Osteocyte (in vitro differentiated cells): ENCODE measurements around the gene RIOK1. TPM values are rescaled to one million over a fixed set of nuclear protein-coding genes. Genes with fewer than 3 reads are reported as not detected.

Source experiments
- DNase-seq: peaks from one replicate; pipeline ENCODE4 v3.0.0; 2021; ENCODE audit warnings: mixed read lengths; ENCODE audit not compliant: unreplicated experiment; ENCODE audit errors: extremely low spot score
- H3K27ac Mint-ChIP-seq: one replicate; pipeline ENCODE4 v1.8.0; 2021; ENCODE audit warnings: mild to moderate bottlenecking, mixed read lengths; ENCODE audit not compliant: unreplicated experiment
- H3K27me3 Mint-ChIP-seq: one replicate; pipeline ENCODE4 v1.8.0; 2021; ENCODE audit warnings: mixed read lengths; ENCODE audit not compliant: unreplicated experiment
- H3K36me3 Mint-ChIP-seq: one replicate; pipeline ENCODE4 v1.8.0; 2021; ENCODE audit warnings: mixed read lengths; ENCODE audit not compliant: unreplicated experiment
- H3K4me1 Mint-ChIP-seq: one replicate; pipeline ENCODE4 v1.8.0; 2021; ENCODE audit warnings: mixed read lengths; ENCODE audit not compliant: unreplicated experiment
- H3K4me3 Mint-ChIP-seq: one replicate; pipeline ENCODE4 v1.8.0; 2021; ENCODE audit warnings: mild to moderate bottlenecking, moderate library complexity, mixed read lengths; ENCODE audit not compliant: unreplicated experiment
- H3K9me3 Mint-ChIP-seq: one replicate; pipeline ENCODE4 v1.8.0; 2021; ENCODE audit warnings: mixed read lengths; ENCODE audit not compliant: unreplicated experiment
- total RNA-seq: library from RNA; stranded (reverse); gene quantifications from 2 replicates; pipeline ENCODE4 v1.2.1, GENCODE V29; 2021
- TF ChIP-seq, protein P1 (sequence below): fragments of 200-600 bp; sonication (generic); IDR thresholded peaks from 2 replicates; pipeline ENCODE4 v1.5.0; 2021; ENCODE audit warnings: antibody characterized with exemption, mild to moderate bottlenecking, moderate library complexity

RIOK1 gene
- total RNA-seq, 1 donor from 2014 or later = 22.5 TPM

DNA sequence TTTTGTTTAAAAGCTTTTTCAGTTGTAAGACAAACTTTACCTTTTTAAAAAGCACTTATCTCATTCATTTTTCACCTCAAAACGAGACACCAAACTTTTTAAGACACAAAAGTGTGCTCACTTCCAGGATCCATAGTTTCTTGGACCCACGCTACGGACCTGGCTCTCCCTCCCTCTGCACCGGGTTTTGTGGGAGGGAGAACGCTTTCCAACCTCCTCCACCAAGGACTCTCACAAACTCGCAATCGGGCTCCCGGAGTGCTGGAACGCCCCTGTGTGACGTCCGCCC lies 502 bp upstream of the RIOK1 start:
- TF ChIP-seq, protein P1, sequence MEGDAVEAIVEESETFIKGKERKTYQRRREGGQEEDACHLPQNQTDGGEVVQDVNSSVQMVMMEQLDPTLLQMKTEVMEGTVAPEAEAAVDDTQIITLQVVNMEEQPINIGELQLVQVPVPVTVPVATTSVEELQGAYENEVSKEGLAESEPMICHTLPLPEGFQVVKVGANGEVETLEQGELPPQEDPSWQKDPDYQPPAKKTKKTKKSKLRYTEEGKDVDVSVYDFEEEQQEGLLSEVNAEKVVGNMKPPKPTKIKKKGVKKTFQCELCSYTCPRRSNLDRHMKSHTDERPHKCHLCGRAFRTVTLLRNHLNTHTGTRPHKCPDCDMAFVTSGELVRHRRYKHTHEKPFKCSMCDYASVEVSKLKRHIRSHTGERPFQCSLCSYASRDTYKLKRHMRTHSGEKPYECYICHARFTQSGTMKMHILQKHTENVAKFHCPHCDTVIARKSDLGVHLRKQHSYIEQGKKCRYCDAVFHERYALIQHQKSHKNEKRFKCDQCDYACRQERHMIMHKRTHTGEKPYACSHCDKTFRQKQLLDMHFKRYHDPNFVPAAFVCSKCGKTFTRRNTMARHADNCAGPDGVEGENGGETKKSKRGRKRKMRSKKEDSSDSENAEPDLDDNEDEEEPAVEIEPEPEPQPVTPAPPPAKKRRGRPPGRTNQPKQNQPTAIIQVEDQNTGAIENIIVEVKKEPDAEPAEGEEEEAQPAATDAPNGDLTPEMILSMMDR = no peak
- no peak for DNase-seq
- H3K4me3 Mint-ChIP-seq = peak overlapping the region; percentile 91
- H3K27ac Mint-ChIP-seq = peak overlapping the region; percentile 95
- H3K36me3 Mint-ChIP-seq = peaks cover 5% of the 10 kb centered on the region
- no peaks in the 10 kb centered on the region for H3K9me3 Mint-ChIP-seq
- no peaks in the 10 kb centered on the region for H3K27me3 Mint-ChIP-seq
- H3K4me1 Mint-ChIP-seq = peaks cover 39% of the 10 kb centered on the region

DNA sequence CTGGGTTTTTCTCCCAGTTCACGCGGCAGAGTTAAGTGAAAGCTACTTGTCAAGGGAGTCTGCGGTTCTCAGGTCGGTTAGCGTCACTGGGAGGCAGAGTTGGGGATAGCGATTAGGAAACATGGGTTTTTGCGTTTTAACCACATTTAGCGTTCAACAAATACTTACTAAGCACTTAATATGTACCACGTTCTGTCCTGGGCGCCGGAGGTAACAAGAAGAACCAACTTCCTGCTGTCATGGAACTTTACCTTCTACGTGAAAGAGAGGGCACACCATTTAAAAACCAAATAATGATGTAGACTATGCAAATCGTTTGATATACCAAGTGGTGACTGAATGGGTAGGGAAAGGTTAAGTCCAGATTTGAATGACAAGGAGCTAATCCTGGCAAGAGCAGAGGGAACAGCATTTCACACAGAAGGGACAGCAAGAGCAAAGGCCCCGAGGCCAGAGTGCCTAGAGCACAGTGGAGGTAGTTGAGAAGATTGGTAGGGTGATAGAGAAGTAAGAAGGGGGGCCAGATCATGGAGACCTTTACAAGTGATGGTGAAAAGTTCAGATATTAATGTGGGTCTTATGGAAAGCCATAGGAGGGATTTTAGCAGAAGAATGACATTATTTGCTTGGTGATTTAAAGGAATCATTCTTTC lies 744 bp downstream of the RIOK1 start:
- Mint-ChIP-seq H3K27ac (peak overlapping the region; percentile 95), H3K36me3 (peaks cover 12% of the 10 kb centered on the region), H3K4me3 (peak overlapping the region; percentile 91), H3K27me3 (no peaks in the 10 kb centered on the region), H3K9me3 (no peaks in the 10 kb centered on the region), H3K4me1 (peaks cover 39% of the 10 kb centered on the region)
- TF ChIP-seq, protein P1 = peak; percentile 47
- no peak for DNase-seq

DNA sequence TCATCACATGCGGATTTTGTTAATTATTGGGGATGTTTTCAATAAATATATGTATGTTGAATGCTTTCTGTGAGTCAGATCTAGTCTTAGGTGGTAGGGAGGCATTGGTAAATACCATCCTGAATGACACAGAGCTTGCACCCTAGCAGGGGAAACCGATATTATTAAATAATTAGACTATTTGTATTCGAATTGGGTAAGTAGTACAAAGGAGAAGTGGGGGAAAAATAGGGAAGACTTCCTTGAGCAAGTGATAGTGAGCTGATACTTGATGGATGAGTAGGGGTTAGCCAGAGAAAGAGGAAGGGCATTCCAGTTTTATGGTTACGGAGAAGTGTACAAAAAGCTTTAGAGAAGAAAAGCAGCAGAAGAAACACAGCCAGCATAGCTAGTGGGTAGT lies 1.5 kb downstream of the RIOK1 start:
- TF ChIP-seq, protein P1 = no peak
- Mint-ChIP-seq H3K4me3 (peak overlapping the region; percentile 91), H3K27me3 (no peaks in the 10 kb centered on the region), H3K9me3 (no peaks in the 10 kb centered on the region), H3K4me1 (peaks cover 39% of the 10 kb centered on the region), H3K27ac (peak overlapping the region; percentile 95), H3K36me3 (peaks cover 16% of the 10 kb centered on the region)
- no peak for DNase-seq

DNA sequence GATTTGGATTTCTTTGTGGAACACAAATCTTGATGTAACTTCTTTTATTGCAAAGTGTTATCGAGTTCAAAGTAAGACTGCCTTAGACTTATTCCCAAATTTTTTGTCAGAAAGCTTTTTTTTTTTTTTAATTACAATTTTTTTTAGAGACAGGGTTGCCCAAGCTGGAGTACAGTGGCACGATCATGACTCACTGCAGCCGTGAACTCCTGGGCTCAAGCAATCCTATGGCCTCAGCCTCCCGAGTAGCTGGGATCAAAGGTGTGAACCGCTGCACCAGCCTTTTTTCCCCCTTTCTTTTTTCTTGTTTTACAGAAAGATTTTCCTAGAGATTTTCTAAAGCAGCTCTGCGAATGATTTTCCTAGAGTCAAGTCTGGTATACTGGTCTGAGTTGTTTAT lies 2.8 kb downstream of the RIOK1 start:
- no peak for DNase-seq
- Mint-ChIP-seq H3K36me3 (peaks cover 20% of the 10 kb centered on the region), H3K9me3 (no peaks in the 10 kb centered on the region), H3K27me3 (no peaks in the 10 kb centered on the region), H3K4me3 (no peak overlapping the region), H3K4me1 (peaks cover 39% of the 10 kb centered on the region), H3K27ac (no peak overlapping the region)
- TF ChIP-seq, protein P1 = no peak

DNA sequence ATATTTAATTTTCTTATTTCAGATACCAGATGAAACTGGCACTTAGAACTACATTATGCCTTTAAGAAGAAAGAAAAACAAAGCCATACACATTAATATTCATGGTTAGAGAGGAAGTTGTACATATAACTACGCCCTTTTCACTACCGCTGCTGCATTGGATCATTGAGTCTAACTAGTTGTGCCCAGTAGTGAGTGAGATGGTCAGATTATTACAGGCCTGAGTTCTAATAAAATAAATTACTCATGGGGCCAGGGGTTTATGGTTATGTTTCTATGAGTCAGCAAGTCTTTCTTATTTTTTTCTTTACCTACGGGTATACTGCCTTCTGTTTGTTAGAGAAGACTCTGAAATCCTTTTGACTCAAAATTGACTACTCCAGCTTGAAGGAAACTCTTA lies 11.5 kb downstream of the RIOK1 start:
- Mint-ChIP-seq H3K4me3 (no peak overlapping the region), H3K9me3 (no peaks in the 10 kb centered on the region), H3K27ac (peak overlapping the region; percentile 53), H3K27me3 (no peaks in the 10 kb centered on the region), H3K4me1 (peaks cover 9% of the 10 kb centered on the region), H3K36me3 (peaks cover 52% of the 10 kb centered on the region)
- TF ChIP-seq, protein P1 = no peak
- DNase-seq = no peak
